ENCODE results near the gene ALDH1A1. TPM values are rescaled to one million over a fixed set of nuclear protein-coding genes. Genes with fewer than 3 reads are reported as not detected.

The ALDH1A1 gene
- total RNA-seq, 1 experiment from 2014 or later, result 1.9 TPM

- Mint-ChIP-seq H3K27me3 (ENCODE audit: low read depth) (no peaks in the 10 kb centered on the region), H3K4me3 (no peak overlapping the region), H3K4me1 (peaks cover 3% of the 10 kb centered on the region; the same call in 1 of the 2 replicates), H3K9me3 (no peaks in the 10 kb centered on the region), H3K27ac (no peak overlapping the region), H3K36me3 (no peaks in the 10 kb centered on the region)
- ChIA-PET POLR2A (no interaction called here), CTCF (no interaction called here)
- TF ChIP-seq FOXP4 (CRISPR knock-in tag; IDR thresholded peaks at IDR 0.05), result no peak
- no peak for TF ChIP-seq ZNF219 (CRISPR knock-in tag; IDR thresholded peaks at IDR 0.05; ENCODE audit: borderline replicate concordance)
- no peak for TF ChIP-seq AFF4 (CRISPR knock-in tag; IDR thresholded peaks at IDR 0.05; ENCODE audit: borderline replicate concordance)
- no peak for TF ChIP-seq FOXJ3 (CRISPR knock-in tag; IDR thresholded peaks at IDR 0.05; ENCODE audit: borderline replicate concordance)
- no peak for TF ChIP-seq ZNF512 (CRISPR knock-in tag; IDR thresholded peaks at IDR 0.05; ENCODE audit: borderline replicate concordance)
- TF ChIP-seq MAX (CRISPR knock-in tag; IDR thresholded peaks at IDR 0.05), result no peak
- TF ChIP-seq IRF2 (CRISPR knock-in tag; IDR thresholded peaks at IDR 0.05; ENCODE audit: borderline replicate concordance, low read depth), result no peak
- TF ChIP-seq ZNF416 (CRISPR knock-in tag; IDR thresholded peaks at IDR 0.05), result no peak
- no peak for TF ChIP-seq ELF4 (CRISPR knock-in tag; IDR thresholded peaks at IDR 0.05; ENCODE audit: low read depth)
- no peak for TF ChIP-seq ZMAT4 (CRISPR knock-in tag; IDR thresholded peaks at IDR 0.05)
- TF ChIP-seq ERG (CRISPR knock-in tag; IDR thresholded peaks at IDR 0.05), result no peak
- TF ChIP-seq TP53 (CRISPR knock-in tag; IDR thresholded peaks at IDR 0.05), result no peak
- ATAC-seq (no peak), DNase-seq (ENCODE audit: low spot score) (no peak)
Measured at GRCh38 chr9:72936679-72937078, 16.2 kb downstream of the ALDH1A1 start.

GRCh38 chr9:72936266-72936665 is 16.6 kb downstream of the ALDH1A1 start:
- POLR2A ChIA-PET, result no interaction called here
- H3K4me3 Mint-ChIP-seq, result no peak overlapping the region
- CTCF ChIA-PET, result no interaction called here

More at GRCh38 chr9:72936266-72936665, 16.6 kb downstream of the ALDH1A1 start:
- Mint-ChIP-seq H3K27ac (no peak overlapping the region), H3K4me1 (peaks cover 3% of the 10 kb centered on the region; the same call in 1 of the 2 replicates), H3K9me3 (no peaks in the 10 kb centered on the region), H3K36me3 (no peaks in the 10 kb centered on the region), H3K27me3 (ENCODE audit: low read depth) (no peaks in the 10 kb centered on the region)
- DNase-seq (ENCODE audit: low spot score), result no peak
- no peak for ATAC-seq
- TF ChIP-seq SMAD3 (CRISPR knock-in tag; IDR thresholded peaks at IDR 0.05; ENCODE audit: borderline replicate concordance), result no peak
- TF ChIP-seq ZNF671 (CRISPR knock-in tag; IDR thresholded peaks at IDR 0.05), result no peak
- no peak for TF ChIP-seq ZSCAN18 (CRISPR knock-in tag; IDR thresholded peaks at IDR 0.05)
- no peak for TF ChIP-seq ZBTB43 (CRISPR knock-in tag; IDR thresholded peaks at IDR 0.05)
- TF ChIP-seq ZMAT4 (CRISPR knock-in tag; IDR thresholded peaks at IDR 0.05), result no peak
- no peak for TF ChIP-seq CBFB (CRISPR knock-in tag; IDR thresholded peaks at IDR 0.05; ENCODE audit: low read depth)
- TF ChIP-seq ERG (CRISPR knock-in tag; IDR thresholded peaks at IDR 0.05), result no peak
- TF ChIP-seq FOXP4 (CRISPR knock-in tag; IDR thresholded peaks at IDR 0.05), result no peak
